Gastrocnemius medialis (tissue), 4 donors: ENCODE measurements around the gene MLLT11.

Source experiments
- POLR2A ChIP-seq, 2 donors: fragments of 450-650 bp; IDR thresholded peaks; one replicate each; pipeline ENCODE4 v1.6.1; 2017; ENCODE audit warnings: antibody characterized with exemption in 2 of 2, mild to moderate bottlenecking in 2 of 2, moderate library complexity in 2 of 2
- TF ChIP-seq, protein P1 (sequence below), 5 experiments: fragments of 450-650 bp in 3 of 5; fragments of 200-600 bp in 2 of 5; sonication (generic) in 2 of 5; IDR thresholded peaks in 4 of 5; conservative IDR thresholded peaks in 1 of 5; 1 replicate in 4 of 5; 2 replicates in 1 of 5; pipeline ENCODE4 v1.5.1; 2016 to 2019; ENCODE audit warnings: antibody characterized with exemption in 5 of 5, mild to moderate bottlenecking in 3 of 5, moderate library complexity in 3 of 5

DNA sequence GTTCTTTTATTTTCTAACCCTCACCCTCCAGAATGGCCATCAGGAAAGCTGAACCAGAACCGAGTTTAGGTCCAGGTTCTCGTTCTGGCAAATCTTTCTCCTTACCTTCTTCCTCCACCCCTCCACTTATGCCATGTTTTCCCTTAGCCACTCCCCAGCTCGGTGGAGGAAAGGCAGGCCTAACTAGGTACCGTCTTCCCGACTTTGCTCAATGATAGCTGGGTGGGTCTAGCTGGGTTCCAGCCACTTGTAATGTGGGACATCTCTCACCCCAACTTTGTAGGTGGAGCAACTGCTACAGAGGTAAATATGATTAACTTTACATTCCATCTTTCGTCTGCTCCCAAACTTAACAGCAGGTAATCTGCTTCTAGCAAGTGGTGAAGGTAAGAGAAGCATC is 23.2 kb upstream of the MLLT11 start:
- TF ChIP-seq, protein P1, sequence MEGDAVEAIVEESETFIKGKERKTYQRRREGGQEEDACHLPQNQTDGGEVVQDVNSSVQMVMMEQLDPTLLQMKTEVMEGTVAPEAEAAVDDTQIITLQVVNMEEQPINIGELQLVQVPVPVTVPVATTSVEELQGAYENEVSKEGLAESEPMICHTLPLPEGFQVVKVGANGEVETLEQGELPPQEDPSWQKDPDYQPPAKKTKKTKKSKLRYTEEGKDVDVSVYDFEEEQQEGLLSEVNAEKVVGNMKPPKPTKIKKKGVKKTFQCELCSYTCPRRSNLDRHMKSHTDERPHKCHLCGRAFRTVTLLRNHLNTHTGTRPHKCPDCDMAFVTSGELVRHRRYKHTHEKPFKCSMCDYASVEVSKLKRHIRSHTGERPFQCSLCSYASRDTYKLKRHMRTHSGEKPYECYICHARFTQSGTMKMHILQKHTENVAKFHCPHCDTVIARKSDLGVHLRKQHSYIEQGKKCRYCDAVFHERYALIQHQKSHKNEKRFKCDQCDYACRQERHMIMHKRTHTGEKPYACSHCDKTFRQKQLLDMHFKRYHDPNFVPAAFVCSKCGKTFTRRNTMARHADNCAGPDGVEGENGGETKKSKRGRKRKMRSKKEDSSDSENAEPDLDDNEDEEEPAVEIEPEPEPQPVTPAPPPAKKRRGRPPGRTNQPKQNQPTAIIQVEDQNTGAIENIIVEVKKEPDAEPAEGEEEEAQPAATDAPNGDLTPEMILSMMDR (IDR thresholded peaks at IDR 0.05 in 4 of 5, conservative IDR thresholded peaks at IDR 0.05 in 1 of 5): no peak
- no peak for TF ChIP-seq POLR2A (IDR thresholded peaks at IDR 0.05)
